ENCODE measurements around the gene TUBA1C. TPM values are rescaled to one million over a fixed set of nuclear protein-coding genes. Genes with fewer than 3 reads are reported as not detected.

TUBA1C gene
- total RNA-seq, 1 experiment from 2014 or later, result 1,376 TPM

DNA sequence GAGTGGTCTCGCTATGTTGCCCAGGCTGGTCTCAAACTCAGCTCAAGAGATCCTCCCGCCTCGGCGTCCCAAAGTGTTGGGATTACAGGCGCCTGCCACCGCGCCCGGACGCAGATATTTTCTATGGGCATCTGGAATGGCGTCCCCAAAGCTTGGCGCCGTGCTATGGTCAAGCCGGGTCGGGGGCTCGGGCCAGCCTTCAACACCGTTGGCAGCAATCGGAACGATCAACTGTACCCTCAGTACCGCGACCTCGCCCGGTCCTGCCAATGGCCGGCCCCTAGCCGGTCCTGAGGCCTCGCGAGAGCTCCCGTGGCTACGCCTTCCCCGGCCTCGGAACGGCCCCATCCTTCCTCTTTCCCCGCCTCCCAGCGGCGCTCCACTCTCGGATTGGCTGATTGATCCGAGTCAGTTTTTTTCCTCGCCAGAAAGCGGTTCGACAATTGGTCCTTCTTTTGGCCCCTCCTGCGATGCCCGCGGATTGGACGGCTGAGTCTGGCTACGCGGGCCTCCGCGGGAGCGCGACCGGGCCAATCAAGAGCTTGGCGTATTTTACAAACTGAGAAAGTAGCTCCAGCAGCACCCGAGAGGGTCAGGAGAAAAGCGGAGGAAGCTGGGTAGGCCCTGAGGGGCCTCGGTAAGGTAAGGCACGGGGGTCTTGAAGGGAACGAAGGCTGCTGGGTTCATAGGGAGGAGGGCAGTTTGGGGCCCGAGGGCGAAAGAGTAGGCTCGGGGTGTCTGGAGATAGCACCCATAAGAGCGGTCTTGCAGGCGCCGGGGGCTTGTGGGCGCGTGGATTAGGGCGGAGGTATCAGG is 58.0 kb downstream of the TUBA1C start, which contains the start of gene TROAP:
Gene TROAP (plus strand): TSS at position 548 of the 816 bp plus-strand sequence. CDS start 354 bp downstream, outside the sequence.
- DNase-seq (peak; percentile 99), ATAC-seq (peak; percentile 99)
- ChIA-PET POLR2A (ENCODE audit: unreplicated experiment) (interaction anchor here (0.5 to 1.0 kb wide), 11 partner anchors 9 to 991 kb away, joined by 3 to 8 read pairs (median 4); partner anchors contain the start of gene SPATS2), CTCF (interaction anchor here (0.6 to 1.7 kb wide), 9 partner anchors 9 to 334 kb away, joined by 3 to 23 read pairs (median 5); partner anchors contain the start of gene DNAJC22)
- Histone ChIP-seq H3K4me1 (ENCODE audit: insufficient read depth, low read length) (peaks cover 12% of the 10 kb centered on the region; the same call in 1 of the 2 replicates), H3K4me2 (ENCODE audit: low read length) (peak within 1 kb of the TSS; percentile 100), H3K36me3 (ENCODE audit: low read depth, low read length) (peaks cover 22% of the 10 kb centered on the region), H3K27me3 (ENCODE audit: low read length) (no peaks in the 10 kb centered on the region), H3K79me2 (ENCODE audit: low read length) (peaks cover 19% of the 10 kb centered on the region), H3K9me2 (replicated peaks; ENCODE audit: low read length) (no peaks in the 10 kb centered on the region), H3K27ac (ENCODE audit: low read length) (0 out of 2 replicates have a peak within 1 kb of the TSS, but pooled peaks have one; percentile 9), H3K4me3 (ENCODE audit: low read length) (peak within 1 kb of the TSS; percentile 87), H3F3A (ENCODE audit: low read length, unreplicated experiment) (no peaks in the 10 kb centered on the region), H3K9me3 (ENCODE audit: low read length) (no peaks in the 10 kb centered on the region), H2AFZ (ENCODE audit: low read length) (peak within 1 kb of the TSS; percentile 95), H3K9ac (ENCODE audit: low read length) (peak within 1 kb of the TSS; percentile 91), H4K20me1 (ENCODE audit: low read length) (no peaks in the 10 kb centered on the region)
- TF ChIP-seq CTCF (conservative IDR thresholded peaks at IDR 0.05; ENCODE audit: low read depth, low read length) (no peak), EZH2 (IDR thresholded peaks at IDR 0.05; ENCODE audit: low read length, unreplicated experiment) (no peak), EZH2phosphoT487 (IDR thresholded peaks at IDR 0.05; ENCODE audit: borderline replicate concordance, low read length) (no peak)
- no TSS peak for BruUV-seq (replicated peaks)
- intact Hi-C loops (cut with micrococcal nuclease), result no loop called here

GRCh38 chr12:49323524-49324097 is 58.7 kb downstream of the TUBA1C start:
- Histone ChIP-seq H3F3A (ENCODE audit: low read length, unreplicated experiment) (no peaks in the 10 kb centered on the region), H3K27me3 (ENCODE audit: low read length) (no peaks in the 10 kb centered on the region), H3K9me3 (ENCODE audit: low read length) (no peaks in the 10 kb centered on the region), H3K27ac (ENCODE audit: low read length) (no peak overlapping the region), H3K9ac (ENCODE audit: low read length) (peak overlapping the region; percentile 86), H4K20me1 (ENCODE audit: low read length) (no peaks in the 10 kb centered on the region), H3K4me2 (ENCODE audit: low read length) (peak overlapping the region; percentile 100), H3K4me1 (ENCODE audit: insufficient read depth, low read length) (peaks cover 12% of the 10 kb centered on the region; the same call in 1 of the 2 replicates), H2AFZ (ENCODE audit: low read length) (peak overlapping the region; percentile 88), H3K4me3 (ENCODE audit: low read length) (peak overlapping the region; percentile 87), H3K79me2 (ENCODE audit: low read length) (peaks cover 19% of the 10 kb centered on the region), H3K9me2 (replicated peaks; ENCODE audit: low read length) (no peaks in the 10 kb centered on the region), H3K36me3 (ENCODE audit: low read depth, low read length) (peaks cover 22% of the 10 kb centered on the region)
- TSS peak; percentile 92 for BruUV-seq (replicated peaks)
- intact Hi-C loops (cut with micrococcal nuclease), result no loop called here
- ChIA-PET POLR2A (ENCODE audit: unreplicated experiment) (interaction anchor here (0.5 to 1.0 kb wide), 6 partner anchors 8 to 991 kb away, joined by 3 to 8 read pairs (median 4); partner anchors contain the start of gene SPATS2), CTCF (interaction anchor here (0.6 to 1.7 kb wide), 8 partner anchors 8 to 295 kb away, joined by 3 to 23 read pairs (median 5); partner anchors contain the start of gene DNAJC22)
- TF ChIP-seq CTCF (conservative IDR thresholded peaks at IDR 0.05; ENCODE audit: low read depth, low read length) (no peak), EZH2phosphoT487 (IDR thresholded peaks at IDR 0.05; ENCODE audit: borderline replicate concordance, low read length) (no peak), EZH2 (IDR thresholded peaks at IDR 0.05; ENCODE audit: low read length, unreplicated experiment) (no peak)
- DNase-seq (no peak), ATAC-seq (no peak)

Other genes starting within 250 kb of the TUBA1C start
- gene PRKAG1, start 246.3 kb upstream of the TUBA1C start, total RNA-seq (2014; rRNA removed), result 62.1 and 66.5 TPM in 2 replicates
- gene KMT2D, start 204.3 kb upstream of the TUBA1C start, total RNA-seq (2014; rRNA removed), result 41.9 and 51.7 TPM in 2 replicates
- 4.2 and 5.0 TPM in 2 replicates for gene RHEBL1, start 195.1 kb upstream of the TUBA1C start, total RNA-seq (2014; rRNA removed)
- 0.04 and 0.23 TPM in 2 replicates for gene DHH, start 170.3 kb upstream of the TUBA1C start, total RNA-seq (2014; rRNA removed)
- 17.1 and 18.5 TPM in 2 replicates for gene LMBR1L, start 154.2 kb upstream of the TUBA1C start, total RNA-seq (2014; rRNA removed)
- gene TUBA1B, start 133.7 kb upstream of the TUBA1C start, total RNA-seq (2014; rRNA removed), result 4,374 and 4,720 TPM in 2 replicates
- 46.1 and 46.9 TPM in 2 replicates for gene TUBA1A, start 76.0 kb upstream of the TUBA1C start, total RNA-seq (2014; rRNA removed)
- gene PRPH, start 30.1 kb downstream of the TUBA1C start, total RNA-seq (2014; rRNA removed), result 0.15 TPM in 1 of 2 replicates, not detected in the other
- gene TROAP, start 58.2 kb downstream of the TUBA1C start, total RNA-seq (2014; rRNA removed), result 99.2 and 103 TPM in 2 replicates
- gene C1QL4, start 72.1 kb downstream of the TUBA1C start, total RNA-seq (2014; rRNA removed), result 5.3 and 6.9 TPM in 2 replicates
- 12.9 and 16.8 TPM in 2 replicates for gene DNAJC22, start 81.8 kb downstream of the TUBA1C start, total RNA-seq (2014; rRNA removed)
- gene SPATS2, start 102.4 kb downstream of the TUBA1C start, total RNA-seq (2014; rRNA removed), result 27.0 and 29.0 TPM in 2 replicates